HG03457 (cell line): ENCODE data around the gene NUDT8.
"Not testable (repeated sequence)": the region's sequence is repeated elsewhere in the genome, so short reads cannot be mapped to it uniquely, and the experiment has no call there.

Experiments
- ATAC-seq: cut with Tn5 transposase; IDR thresholded peaks from one replicate; pipeline ENCODE4 v1.9.1; 2021; ENCODE audit warnings: moderate number of reproducible peaks; ENCODE audit not compliant: unreplicated experiment

NUDT8 gene

DNA sequence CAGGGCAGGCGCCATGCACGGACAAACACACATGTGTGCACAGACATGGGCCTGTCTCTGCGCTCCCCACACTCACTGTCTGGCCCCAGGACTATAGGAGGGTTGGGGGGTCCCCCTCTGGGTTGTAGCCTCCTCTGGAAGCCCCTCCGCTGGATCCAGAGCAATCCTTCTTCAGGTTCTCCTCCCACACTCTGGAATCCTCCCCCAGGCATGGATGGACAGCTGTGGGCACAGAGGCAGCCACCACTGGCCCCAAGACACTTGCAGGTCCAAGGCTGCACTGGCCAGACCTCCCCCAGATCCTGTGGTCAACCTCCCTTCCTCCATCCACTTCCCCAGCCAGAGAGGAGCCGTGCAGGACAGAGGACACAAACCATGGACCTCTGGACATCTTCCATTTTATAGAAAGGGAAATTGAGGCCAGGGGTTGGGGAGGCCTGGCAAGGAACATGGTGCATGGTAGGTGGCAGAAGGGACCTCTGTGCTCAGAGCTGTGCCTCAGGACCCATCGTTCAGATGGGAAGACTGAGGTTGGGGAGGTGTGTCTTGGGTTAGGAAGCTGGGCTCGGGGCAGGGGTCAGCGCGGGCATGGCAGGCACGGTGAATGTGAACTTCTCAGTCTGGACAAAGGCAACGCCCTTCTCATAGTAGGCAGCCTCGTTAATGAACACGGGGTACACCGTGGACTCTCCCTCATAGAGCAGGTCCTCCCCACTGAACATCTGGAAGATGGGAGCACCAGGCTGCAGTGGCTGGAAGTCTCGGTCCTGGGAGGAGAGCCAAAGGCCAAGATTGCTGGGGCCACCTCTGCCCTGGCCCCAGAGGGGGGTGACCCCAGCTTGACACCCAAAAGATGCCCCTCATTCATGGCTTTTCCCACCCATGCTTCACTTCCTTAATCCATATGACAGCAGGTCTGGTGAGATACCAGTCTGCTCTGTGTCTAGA lies 12.7 kb upstream of the NUDT8 start:
- no peak for ATAC-seq

DNA sequence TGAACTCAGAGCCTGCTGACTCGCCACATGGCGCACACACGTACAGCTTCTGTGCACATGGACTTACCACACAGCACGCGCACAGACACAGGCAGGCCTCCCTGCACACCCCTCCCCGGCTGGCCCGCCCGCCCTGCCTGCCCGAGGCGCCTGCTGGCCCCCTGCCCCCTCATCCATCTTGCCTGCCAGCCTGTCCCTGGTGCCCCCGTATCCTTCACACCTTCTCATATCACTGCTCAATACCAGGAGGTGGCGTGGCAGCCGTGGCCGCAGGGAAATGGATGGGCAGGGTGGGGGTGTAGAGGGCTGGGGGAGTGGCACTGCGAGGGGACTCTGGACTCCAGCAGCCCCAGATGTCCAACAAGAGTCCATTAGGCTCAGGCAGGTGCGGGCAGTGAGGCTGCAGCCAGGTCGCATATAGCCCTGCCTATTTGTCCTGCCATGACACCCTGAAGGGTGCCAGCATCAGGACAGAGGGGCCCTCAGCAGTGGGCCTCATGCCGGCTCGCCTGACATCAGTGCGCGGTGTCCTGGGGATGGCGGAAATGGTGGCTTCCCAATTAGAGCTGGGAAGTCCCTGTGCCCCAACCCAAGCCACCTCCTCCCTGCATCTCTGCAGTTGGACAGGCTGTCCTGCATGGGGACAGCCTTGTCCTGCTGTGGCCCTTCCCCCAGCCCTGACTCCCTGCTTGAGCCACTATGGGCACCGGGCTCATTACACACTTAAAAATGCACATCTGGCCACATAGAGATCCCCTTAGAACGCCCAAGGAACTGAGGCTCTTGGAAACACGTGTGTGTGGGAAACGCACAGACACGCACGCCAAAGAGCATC lies 11.8 kb upstream of the NUDT8 start:
- ATAC-seq, result no peak

DNA sequence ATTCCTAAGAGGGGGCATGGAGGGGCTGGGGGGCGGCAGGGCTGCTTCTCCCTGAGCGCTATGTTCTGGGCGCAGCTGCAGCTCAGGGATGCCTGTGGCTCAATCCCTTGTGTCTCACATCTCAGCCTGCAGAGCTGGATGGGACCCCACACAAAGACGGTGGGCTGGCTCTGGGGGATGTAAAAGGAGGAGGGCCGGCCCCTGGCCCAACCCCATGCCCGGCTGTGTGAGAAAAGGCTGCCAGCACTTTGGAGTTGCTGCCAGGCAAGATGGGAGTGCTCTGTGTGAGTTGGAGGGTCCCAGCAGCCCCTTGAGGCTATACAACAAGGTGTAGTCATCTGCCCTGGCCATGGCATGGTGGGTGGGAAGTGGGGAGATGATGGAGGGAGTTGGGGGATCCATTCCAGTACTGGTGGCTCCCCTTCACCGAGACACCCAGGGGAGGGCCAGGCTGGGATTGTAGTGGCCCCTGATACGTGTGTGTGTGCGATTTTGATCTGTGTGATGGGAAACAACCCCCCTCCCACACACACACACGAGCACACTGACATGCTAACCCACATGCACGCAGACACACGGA lies 11.1 kb upstream of the NUDT8 start:
- ATAC-seq, result no peak

DNA sequence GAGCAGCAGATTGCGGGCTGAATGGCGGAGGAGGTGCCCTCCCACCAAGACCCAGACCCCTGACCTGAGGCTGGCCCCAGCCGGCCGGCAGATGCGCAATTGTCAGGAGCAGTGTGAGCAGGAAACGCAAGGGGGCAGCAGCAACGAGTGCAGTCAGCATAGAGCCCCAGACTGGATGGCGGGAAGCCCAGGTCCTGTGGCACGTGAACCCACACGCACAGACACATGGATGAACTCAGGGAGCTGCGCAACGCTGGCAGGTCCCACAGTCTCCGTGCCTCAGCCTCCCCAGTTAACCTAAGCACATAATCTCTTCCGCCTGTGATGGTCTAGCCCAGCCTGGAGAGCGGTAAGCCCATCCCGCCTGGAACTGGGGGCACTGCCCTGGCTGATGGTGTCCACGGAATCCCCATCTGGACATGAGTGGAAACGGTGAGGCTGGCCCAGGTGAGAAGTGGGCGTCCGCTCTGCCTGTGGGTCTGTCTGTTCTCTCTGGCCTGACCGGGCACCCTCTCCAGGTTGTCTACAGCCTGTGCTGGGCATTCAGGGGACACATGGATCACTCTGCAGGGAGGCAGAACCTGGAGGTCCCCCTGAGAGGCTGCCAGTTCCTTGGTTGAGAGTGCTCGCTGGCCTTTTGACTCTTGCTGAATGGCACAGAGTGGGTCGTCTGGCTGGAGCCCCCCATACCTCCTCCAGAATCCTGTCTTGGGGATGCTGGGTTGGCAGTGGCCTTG lies 10.5 kb upstream of the NUDT8 start:
- no peak for ATAC-seq

GRCh38 chr11:67639438-67639859 lies 9.7 kb upstream of the NUDT8 start, which contains the start of gene TBX10:
TSS of gene TBX10 (minus strand) at chr11:67639763. CDS start at chr11:67639472, 291 bp downstream.
- ATAC-seq, result no peak

- ATAC-seq, result no peak
These were observed 9.0 kb upstream of the NUDT8 start for GRCh38 chr11:67638535-67639437.

- not testable (repeated sequence) for ATAC-seq
These were observed 7.7 kb upstream of the NUDT8 start for GRCh38 chr11:67637441-67637840.

- no peak for ATAC-seq
These were observed 7.2 kb upstream of the NUDT8 start for GRCh38 chr11:67636962-67637361.

DNA sequence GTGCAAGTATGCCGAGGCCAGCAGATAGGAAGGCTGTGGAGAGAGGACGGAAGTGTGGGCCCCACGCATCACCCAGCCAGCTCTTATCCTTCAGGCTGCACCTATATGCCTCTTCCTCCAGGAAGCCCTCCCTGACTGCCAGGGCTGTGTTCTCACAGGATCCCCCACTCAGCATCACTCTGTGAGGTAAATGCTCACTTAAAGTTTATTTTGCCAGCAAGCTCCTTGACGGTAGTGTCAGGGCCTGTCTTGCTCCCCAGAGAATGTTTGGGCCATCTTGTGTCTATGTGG lies 5.4 kb upstream of the NUDT8 start:
- no peak for ATAC-seq

GRCh38 chr11:67634366-67635230 lies 4.9 kb upstream of the NUDT8 start:
- no peak for ATAC-seq

GRCh38 chr11:67633758-67634365 lies 4.1 kb upstream of the NUDT8 start:
- no peak for ATAC-seq

- ATAC-seq, result no peak
These were observed 3.4 kb upstream of the NUDT8 start for GRCh38 chr11:67632982-67633755.

- ATAC-seq, result no peak
These were observed 2.6 kb upstream of the NUDT8 start for GRCh38 chr11:67632175-67632981.

DNA sequence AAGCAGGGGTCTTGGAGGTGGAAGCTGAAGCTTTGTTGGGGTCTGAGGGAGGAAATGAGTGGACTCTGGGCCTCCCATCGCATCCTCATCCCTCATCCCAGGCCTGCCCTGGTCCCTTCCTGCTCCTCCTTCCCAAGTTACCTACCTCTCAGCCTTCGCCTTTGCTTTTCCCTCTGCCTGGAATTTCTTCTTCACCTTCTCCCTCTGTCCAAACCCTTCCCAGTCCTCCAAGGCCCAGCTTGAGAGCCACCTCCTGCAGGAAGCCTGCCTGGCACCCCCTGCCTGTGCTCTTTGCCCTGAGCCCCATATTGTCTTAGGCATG lies 2.1 kb upstream of the NUDT8 start:
- ATAC-seq, result no peak

GRCh38 chr11:67631411-67631810 lies 1.7 kb upstream of the NUDT8 start:
- no peak for ATAC-seq

DNA sequence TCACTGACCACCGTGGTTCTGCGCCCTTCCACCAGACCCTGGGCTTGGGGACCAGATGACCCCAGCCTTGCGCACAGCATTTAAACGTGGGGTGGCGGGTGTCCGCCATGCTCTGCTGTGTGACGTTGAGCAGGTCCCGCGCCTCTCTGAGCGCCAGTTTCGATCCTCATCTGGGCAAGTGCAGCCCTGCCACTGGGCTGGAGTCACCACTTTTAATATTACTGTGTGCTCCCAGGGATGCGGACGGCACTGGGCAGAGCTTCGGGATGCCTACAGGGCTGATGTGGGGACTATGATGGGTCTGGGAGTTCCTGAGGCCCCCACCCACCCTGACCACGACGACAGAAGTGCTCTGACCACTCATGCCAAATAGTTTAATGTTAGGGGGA lies 1.2 kb upstream of the NUDT8 start:
- ATAC-seq, result no peak
